GM10266 (cell line): Measurements from ENCODE around the gene SKAP1.
"Not testable (repeated sequence)": the region's sequence is repeated elsewhere in the genome, so short reads cannot be mapped to it uniquely, and the experiment has no call there.

ENCODE experiments used
- DNase-seq: peaks from one replicate; pipeline ENCODE4 v3.0.0; 2012; ENCODE audit errors: extremely low spot score
- CTCF ChIP-seq: IDR thresholded peaks from 2 replicates; pipeline ENCODE4 v1.5.1; 2012; ENCODE audit warnings: mild to moderate bottlenecking, low read depth; ENCODE audit not compliant: control insufficient read depth, insufficient read depth; ENCODE audit errors: missing control alignments

The SKAP1 gene

GRCh38 chr17:48207776-48208544 is 222.1 kb downstream of the SKAP1 start:
- TF ChIP-seq CTCF, result no peak
- DNase-seq, result no peak

GRCh38 chr17:48207036-48207435 is 223.0 kb downstream of the SKAP1 start:
- not testable (repeated sequence) for DNase-seq

GRCh38 chr17:48202959-48203358 is 227.1 kb downstream of the SKAP1 start:
- no peak for DNase-seq
- TF ChIP-seq CTCF, result no peak

GRCh38 chr17:48198950-48199541 is 231.0 kb downstream of the SKAP1 start:
- peak; percentile 14 for DNase-seq

GRCh38 chr17:48195910-48196309 is 234.1 kb downstream of the SKAP1 start:
- no peak for TF ChIP-seq CTCF
- no peak for DNase-seq

More at GRCh38 chr17:48198950-48199541, 231.0 kb downstream of the SKAP1 start:
- TF ChIP-seq CTCF, result no peak

GRCh38 chr17:48194097-48194550 is 235.9 kb downstream of the SKAP1 start:
- no peak for TF ChIP-seq CTCF
- no peak for DNase-seq

GRCh38 chr17:48192321-48192731 is 237.7 kb downstream of the SKAP1 start:
- DNase-seq, result no peak
- no peak for TF ChIP-seq CTCF
